ENCODE data around the gene ZNF143. TPM values are rescaled to one million over a fixed set of nuclear protein-coding genes. Genes with fewer than 3 reads are reported as not detected.

The ZNF143 gene
- polyA plus RNA-seq, 1 donor from 2014 or later: 18.9 TPM

GRCh38 chr11:9533058-9533457 is 72.2 kb downstream of the ZNF143 start:
- H3K9ac ChIP-seq (ENCODE audit: low read length): no peak overlapping the region
- TF ChIP-seq POLR2AphosphoS5 (IDR thresholded peaks at IDR 0.05) (no peak), REST (IDR thresholded peaks at IDR 0.05; ENCODE audit: borderline replicate concordance) (no peak), RAD21 (conservative IDR thresholded peaks at IDR 0.05) (no peak), TAF1 (IDR thresholded peaks at IDR 0.05; ENCODE audit: low read depth) (no peak), CTCF (IDR thresholded peaks at IDR 0.05; ENCODE audit: poor library complexity, severe bottlenecking) (no peak), SMC3 (conservative IDR thresholded peaks at IDR 0.05; ENCODE audit: poor library complexity) (no peak), EP300 (conservative IDR thresholded peaks at IDR 0.05; ENCODE audit: poor library complexity, severe bottlenecking) (no peak), EZH2 (IDR thresholded peaks at IDR 0.05; ENCODE audit: borderline replicate concordance, insufficient read depth, low read length, poor library complexity, severe bottlenecking) (no peak), MXI1 (conservative IDR thresholded peaks at IDR 0.05; ENCODE audit: poor library complexity, severe bottlenecking) (no peak)
- H4K20me1 ChIP-seq (ENCODE audit: insufficient read depth): no peaks in the 10 kb centered on the region
- no peaks in the 10 kb centered on the region for H3F3A ChIP-seq (ENCODE audit: insufficient read depth, low read length, poor library complexity, severe bottlenecking)
- H3K4me3 ChIP-seq (ENCODE audit: low read length): no peak overlapping the region
- no peak overlapping the region for H3K27ac ChIP-seq (ENCODE audit: low read length)
- no peaks in the 10 kb centered on the region for H3K36me3 ChIP-seq (ENCODE audit: insufficient read depth, low read length)
- H3K79me2 ChIP-seq (replicated peaks; ENCODE audit: insufficient read depth, low read length): no peaks in the 10 kb centered on the region
- H2AFZ ChIP-seq (ENCODE audit: low read depth, low read length): no peak overlapping the region
- H3K9me2 ChIP-seq (ENCODE audit: insufficient read depth, low read length): no peaks in the 10 kb centered on the region
- no peak overlapping the region for H3K4me2 ChIP-seq (ENCODE audit: low read length)
- no peaks in the 10 kb centered on the region for H3K27me3 ChIP-seq (ENCODE audit: insufficient read depth, low read depth, low read length)
- no peaks in the 10 kb centered on the region for H3K9me3 ChIP-seq (ENCODE audit: low read length)

- Histone ChIP-seq H3F3A (ENCODE audit: insufficient read depth, low read length, poor library complexity, severe bottlenecking) (no peaks in the 10 kb centered on the region), H3K9me2 (ENCODE audit: insufficient read depth, low read length) (no peaks in the 10 kb centered on the region), H3K9me3 (ENCODE audit: low read length) (no peaks in the 10 kb centered on the region), H3K4me3 (ENCODE audit: low read length) (no peak overlapping the region), H2AFZ (ENCODE audit: low read depth, low read length) (no peak overlapping the region), H3K36me3 (ENCODE audit: insufficient read depth, low read length) (no peaks in the 10 kb centered on the region), H3K4me2 (ENCODE audit: low read length) (no peak overlapping the region), H4K20me1 (ENCODE audit: insufficient read depth) (no peaks in the 10 kb centered on the region), H3K27ac (ENCODE audit: low read length) (no peak overlapping the region), H3K79me2 (replicated peaks; ENCODE audit: insufficient read depth, low read length) (no peaks in the 10 kb centered on the region), H3K27me3 (ENCODE audit: insufficient read depth, low read depth, low read length) (no peaks in the 10 kb centered on the region), H3K9ac (ENCODE audit: low read length) (no peak overlapping the region)
- no peak for TF ChIP-seq RAD21 (conservative IDR thresholded peaks at IDR 0.05)
- TF ChIP-seq CTCF (IDR thresholded peaks at IDR 0.05; ENCODE audit: poor library complexity, severe bottlenecking): no peak
- no peak for TF ChIP-seq SMC3 (conservative IDR thresholded peaks at IDR 0.05; ENCODE audit: poor library complexity)
- TF ChIP-seq EZH2 (IDR thresholded peaks at IDR 0.05; ENCODE audit: borderline replicate concordance, insufficient read depth, low read length, poor library complexity, severe bottlenecking): no peak
- no peak for TF ChIP-seq MXI1 (conservative IDR thresholded peaks at IDR 0.05; ENCODE audit: poor library complexity, severe bottlenecking)
- no peak for TF ChIP-seq REST (IDR thresholded peaks at IDR 0.05; ENCODE audit: borderline replicate concordance)
- no peak for TF ChIP-seq TAF1 (IDR thresholded peaks at IDR 0.05; ENCODE audit: low read depth)
- TF ChIP-seq EP300 (conservative IDR thresholded peaks at IDR 0.05; ENCODE audit: poor library complexity, severe bottlenecking): no peak
- TF ChIP-seq POLR2AphosphoS5 (IDR thresholded peaks at IDR 0.05): no peak
These were observed 73.1 kb downstream of the ZNF143 start for GRCh38 chr11:9533736-9534473.

All from neural cell (in vitro differentiated cells).